GM18508 (cell line): Measurements from ENCODE around the gene FRAS1.
"Not testable (repeated sequence)": the region's sequence is repeated elsewhere in the genome, so short reads cannot be mapped to it uniquely, and the experiment has no call there.

Source experiments
- ATAC-seq: cut with Tn5 transposase; IDR thresholded peaks from one replicate; pipeline ENCODE4 v1.9.1; 2021; ENCODE audit warnings: moderate number of reproducible peaks; ENCODE audit not compliant: insufficient read depth, unreplicated experiment

FRAS1 gene

DNA sequence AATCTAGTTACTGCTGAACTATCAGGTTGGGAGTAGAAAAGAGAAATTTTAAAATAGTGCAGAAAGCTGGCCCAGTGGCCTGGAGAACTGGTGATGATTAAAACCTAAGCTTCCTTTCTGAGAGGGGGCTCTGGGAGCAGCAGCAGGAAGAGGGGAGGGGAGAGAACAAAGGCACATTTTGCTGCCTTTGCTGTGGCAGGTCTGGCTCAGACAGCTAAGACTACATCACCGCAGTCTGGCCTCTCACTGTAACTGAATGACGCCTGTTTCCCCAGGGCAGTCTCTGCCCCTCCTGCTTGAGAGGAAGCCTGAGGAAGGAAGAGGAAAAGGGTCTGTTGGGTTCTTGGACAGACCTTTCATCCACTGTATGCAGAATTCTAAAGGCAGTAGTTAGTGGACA is 148.5 kb downstream of the FRAS1 start:
- no peak for ATAC-seq

DNA sequence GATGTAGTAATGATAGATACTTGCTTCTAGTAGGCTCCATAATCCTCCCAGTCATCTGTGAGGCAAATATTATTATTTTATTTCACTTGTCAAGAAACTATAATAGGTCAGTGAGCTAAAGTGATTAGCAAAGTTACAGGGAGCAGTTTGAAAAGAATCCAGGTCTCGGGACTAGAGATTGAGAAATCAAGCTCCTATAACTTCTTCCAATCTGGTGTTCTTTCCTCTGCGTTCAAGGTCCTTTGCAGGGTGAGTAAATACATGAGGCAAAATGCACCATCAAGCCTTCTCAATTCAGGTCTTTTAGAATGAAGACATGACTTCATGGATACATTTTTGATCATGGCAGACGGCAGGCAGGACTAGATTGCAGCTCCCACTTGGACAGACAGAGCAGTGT is 150.4 kb downstream of the FRAS1 start:
- no peak for ATAC-seq

DNA sequence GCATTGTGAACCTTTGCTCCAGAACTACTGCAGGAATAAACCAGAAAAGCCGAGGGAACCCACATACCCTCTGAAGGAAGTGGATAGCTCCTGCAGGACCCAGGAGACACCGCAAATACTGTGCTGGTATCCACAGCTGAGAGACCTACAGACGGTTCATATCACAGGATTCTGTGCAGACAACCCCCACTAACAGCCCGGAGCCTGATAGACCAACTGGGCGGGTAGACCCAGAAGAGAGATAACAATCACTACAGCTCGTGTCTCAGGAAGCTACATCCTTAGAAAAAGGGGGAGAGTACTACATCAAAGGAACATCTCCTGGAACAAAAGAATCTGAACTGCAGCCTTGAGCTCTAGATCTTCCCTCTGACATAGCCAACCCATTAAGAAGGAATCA is 150.8 kb downstream of the FRAS1 start:
- ATAC-seq = no peak

DNA sequence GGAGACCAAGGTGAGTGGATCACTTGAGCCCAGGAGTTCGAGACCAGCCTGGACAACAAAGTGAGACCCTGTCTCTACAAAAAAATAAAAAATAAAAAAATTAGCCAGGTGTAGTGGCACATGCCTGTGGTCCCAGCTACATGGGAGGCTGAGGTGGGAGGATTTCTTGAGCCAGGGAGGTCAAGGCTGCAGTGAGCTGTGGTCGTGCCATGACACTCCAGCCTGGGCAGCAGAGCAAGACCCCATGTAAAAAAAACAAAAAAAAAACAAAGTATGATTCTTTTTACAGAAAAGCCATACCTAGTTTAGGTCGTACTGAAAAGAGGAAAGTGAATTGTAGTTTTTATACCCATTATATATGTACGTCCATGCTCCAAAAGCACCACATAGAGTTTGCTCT is 151.8 kb downstream of the FRAS1 start:
- not testable (repeated sequence) for ATAC-seq

DNA sequence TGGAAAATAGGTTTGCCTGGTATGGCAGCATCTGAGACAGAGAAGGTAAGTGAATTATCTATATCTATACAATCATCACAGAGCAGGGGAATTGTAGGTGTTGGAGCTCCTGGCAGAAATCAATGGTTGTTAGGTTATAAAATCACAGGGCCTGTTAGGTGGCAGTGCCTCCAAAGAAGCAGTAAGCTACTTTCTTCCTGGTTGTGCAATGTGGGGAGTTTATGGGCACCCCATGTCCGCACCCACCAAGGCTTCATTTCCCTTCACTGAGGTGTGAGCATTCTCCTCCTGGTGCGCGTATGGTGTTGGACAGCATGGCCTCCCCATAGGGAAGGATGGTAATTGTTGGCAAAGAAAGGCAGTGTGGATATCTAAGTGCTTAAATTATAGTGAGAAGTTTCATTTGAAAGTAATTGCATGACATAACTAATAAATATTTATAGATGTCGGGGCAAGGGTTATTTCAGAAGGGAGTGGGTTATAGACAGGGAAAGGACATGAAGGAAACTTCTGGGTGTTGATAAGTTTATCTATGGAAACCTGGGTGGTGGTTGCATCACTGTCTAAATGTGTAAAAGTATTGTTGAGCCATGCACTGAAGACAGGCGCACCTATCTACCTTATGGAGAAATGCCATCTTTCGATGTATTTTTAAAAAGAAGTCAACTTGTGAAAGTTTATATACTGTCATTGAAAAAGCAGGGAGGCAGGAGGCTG is 153.7 kb downstream of the FRAS1 start:
- ATAC-seq = no peak

DNA sequence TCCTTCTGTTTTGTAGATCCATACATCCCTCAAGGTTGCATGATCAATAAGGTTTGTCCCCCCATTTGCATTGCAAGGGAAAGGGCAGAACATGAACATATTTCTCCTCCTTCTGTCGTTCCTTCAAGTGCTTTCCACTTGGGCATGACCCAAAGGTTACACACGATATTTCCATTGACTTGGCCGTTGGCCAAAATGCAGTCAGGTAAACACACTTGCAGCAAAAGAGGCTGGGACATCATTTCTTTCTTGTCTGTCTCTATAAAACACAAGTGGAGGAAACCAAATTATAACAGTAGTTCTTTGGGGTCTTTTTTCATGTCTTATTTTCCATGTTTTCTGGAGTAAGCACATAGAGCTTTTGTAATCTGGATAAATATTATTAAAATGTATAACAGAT is 156.1 kb downstream of the FRAS1 start:
- no peak for ATAC-seq

DNA sequence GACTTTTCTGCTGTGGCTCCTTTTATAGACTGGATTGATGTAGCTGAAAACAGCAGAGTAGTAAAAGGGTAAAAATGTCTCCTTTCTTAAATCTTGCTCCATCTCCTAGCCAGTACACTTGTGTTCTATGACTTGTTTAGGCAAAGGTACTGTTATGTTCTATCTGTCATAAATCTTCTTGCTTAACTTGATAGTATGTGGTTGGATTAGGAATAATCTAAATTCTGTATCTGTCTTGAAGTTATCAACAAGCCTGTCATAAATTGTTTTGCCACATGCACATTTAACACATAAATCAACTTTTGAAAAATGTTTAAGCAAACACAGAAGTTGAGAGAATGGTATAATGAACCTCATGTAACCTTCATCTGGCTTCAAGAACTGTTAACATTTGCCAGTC is 157.0 kb downstream of the FRAS1 start:
- no peak for ATAC-seq

DNA sequence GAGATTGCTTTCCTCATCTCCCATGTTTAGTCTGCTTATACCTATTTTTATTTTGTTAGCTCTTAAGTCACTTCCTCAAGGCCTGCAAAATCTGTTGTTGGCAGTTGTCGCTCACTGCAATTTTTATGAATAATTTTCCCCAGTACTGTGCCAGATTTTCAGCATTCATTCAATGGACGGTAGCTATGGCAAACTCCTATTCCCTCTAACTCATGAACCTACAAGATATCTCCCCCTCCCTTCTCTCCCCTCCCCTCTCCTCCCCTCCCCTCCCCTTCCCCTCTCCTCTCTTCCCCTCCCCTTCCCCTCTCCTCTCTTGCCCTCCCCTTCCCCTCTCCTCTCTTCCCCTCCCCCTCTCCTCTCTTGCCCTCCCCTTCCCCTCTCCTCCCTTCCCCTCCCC is 160.4 kb downstream of the FRAS1 start:
- no peak for ATAC-seq

DNA sequence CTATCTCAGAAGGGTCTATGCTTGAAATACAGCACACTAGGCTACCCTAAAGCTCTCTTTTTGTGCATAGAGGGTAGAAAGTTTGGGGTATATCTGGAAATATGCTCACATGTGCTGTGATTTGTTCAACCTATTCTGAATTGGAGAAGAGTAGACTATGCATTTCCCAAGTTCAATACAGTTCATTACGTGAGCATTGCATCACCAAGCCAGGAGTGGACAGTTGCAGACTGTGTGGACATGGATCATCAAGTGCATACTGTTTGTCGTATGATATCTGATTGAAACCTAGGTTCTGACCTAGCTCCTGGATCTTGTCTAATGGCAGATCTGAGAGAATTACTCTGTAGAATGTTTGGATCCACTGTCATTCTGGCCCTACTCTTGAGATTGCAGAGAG is 161.1 kb downstream of the FRAS1 start:
- no peak for ATAC-seq

DNA sequence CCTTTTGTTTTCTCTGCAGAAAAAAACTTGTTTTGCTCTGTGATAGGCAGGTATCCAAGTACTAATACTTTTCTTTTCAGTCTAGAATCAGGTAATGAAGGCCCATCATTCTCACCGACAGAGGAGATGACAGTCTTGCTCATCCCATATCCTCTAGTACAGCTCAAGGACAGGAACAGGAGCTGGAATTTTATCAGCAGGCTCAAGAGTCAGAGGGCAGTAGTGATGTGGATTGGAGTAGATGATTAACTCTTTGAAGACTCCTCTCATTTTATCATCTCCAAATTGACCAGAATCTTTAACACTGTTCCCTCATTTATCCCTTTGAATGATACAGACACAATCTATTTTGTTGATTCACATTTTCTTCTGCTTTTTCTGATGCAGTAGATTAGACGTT is 162.7 kb downstream of the FRAS1 start:
- ATAC-seq = no peak

DNA sequence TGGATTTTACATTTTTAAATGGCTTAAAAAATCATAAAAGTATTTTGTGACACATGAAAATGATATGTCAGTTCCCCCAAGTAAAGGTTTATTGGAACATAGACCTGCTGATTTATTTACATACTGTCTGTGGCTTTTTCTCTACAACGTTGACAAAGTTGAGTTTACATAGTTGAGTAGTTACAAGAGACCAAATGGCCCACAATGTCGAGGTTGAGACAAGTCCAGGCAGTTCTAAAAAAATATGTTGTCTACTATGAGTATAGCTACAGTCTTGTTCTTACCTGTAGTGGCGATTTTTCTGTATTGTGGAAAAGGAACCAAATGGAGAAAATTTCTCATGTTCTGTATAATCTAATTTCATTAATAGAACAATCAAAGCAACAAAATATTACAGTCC is 163.2 kb downstream of the FRAS1 start:
- no peak for ATAC-seq

DNA sequence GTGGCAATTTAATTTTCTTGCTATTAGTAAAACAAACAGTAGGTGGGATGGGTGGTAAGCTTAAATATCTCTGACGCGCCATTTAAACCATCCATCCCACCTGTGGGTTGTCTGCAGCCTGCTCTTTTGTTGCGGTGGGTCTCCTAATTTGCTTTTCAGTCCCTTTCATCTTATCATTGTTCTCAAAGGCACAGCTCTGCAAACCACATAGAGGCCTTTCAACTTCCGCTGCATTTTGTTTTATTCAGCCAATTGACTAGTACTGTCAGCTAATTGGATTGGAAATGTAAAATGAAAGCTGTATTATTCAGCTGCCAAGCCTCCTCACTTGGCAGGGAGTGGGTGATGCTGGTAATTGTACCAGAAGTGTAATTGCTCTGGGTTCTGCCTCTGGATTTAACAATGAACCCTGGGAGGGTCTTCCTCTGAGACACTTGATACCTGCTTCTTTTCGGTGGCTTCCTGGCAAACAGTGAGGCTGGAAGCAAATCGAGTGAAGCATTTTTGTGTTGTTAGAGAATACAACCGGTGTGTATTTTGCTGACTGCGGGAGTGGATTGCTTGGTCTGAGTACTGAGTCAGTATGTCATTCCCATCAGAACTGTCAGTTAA is 165.6 kb downstream of the FRAS1 start:
- no peak for ATAC-seq

DNA sequence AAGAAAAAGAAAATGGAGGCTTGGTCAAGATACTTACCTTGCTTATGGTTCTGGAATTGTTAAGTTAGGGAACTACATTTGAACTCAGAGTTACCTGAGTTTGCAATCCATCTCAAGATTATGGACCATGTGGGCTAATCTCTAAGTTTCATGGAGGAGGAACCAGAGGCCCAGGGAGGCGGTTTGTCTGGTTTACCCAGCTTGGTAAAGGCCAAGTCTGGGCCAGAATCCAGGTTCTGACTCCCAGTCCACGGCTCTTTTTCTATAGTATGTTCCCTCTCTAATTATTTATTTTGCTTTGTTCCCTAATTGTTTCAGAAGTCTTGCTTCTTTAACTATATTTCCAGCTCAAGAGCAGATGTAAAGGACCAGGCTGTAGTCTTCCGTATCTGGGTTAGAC is 168.1 kb downstream of the FRAS1 start:
- no peak for ATAC-seq

DNA sequence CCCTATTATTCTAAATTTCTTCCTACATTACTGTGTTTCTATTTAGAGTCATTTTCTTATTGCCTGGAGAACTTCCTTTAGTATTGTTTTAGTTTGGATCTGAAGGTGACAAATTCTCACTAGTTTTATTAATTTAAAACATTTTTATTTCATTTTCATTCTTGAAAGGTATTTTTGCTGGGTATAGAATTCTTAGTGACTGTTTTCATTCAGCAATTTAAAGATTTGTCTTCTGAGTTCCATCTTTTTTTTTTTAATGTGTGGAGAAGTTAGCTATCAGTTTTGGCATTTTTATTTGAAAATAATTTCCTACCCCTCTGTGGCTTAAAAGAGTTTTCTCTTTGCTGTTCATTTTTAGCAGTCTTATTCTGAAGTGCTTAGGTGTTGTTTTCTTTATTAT is 169.2 kb downstream of the FRAS1 start:
- ATAC-seq = no peak

DNA sequence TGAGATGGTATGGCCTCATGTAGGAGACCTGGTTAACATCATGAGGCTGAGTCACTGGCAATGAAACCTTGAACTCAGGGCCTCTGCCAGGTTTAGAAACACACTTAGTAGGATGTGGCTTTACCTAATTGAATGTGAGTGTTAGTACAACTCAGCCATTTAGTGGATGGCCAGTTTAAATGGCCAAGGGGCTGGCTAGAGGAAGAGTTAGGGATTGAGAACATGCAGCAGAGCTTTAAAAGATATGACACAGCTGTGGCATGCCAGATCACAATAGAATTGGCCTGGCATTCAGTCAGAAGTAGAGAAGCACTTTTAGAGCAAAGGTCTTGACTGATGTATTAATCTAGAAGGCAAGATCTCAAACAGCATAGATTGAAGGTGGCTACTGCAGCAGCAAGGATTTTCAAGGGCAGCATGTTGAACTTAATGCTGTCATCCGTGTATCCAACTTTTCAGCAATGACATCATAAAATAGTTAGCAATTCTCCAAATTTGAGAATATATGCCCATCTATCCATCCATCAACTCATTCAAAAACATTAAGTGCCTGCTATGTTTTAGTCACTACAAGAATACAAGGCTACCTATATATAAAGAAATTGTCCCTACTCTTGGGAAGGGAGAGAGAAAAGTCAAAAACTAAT is 170.4 kb downstream of the FRAS1 start:
- no peak for ATAC-seq

DNA sequence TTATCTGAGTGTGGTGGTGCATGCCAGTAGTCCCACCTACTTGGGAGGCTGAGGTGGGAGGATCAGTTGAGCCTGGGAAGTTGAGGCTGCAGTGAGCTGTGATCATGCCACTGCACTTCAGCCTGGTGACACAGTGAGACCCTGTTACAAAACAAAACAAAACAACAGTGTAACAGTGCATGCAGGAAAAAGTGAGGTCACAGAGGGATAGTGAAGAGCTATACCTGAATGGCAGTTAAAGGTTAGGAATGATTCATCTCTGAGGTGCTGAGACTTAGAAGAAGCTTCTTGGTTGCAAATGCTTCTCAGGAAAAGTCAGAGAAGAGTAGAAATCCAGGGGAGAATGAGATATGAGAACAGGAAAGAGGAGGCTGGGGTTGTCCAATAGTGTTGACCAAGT is 178.7 kb downstream of the FRAS1 start:
- no peak for ATAC-seq

DNA sequence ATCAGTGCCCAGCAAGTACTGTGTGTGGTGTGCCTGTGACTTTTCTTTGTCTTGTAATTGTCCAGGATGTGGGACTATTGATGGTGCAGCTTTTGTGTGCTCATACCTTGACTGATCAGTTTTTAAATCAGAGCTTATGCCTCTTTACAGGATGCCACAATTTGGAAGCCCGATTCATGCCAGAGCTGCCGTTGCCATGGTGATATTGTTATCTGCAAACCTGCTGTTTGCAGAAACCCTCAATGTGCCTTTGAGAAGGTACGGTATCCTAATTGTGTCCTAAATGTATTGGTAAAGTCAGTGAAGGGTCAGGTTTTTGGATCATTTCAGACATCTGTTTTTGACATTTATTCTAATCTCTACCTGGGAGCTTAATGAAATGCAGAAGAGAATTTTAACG is 180.2 kb downstream of the FRAS1 start:
- ATAC-seq = no peak

DNA sequence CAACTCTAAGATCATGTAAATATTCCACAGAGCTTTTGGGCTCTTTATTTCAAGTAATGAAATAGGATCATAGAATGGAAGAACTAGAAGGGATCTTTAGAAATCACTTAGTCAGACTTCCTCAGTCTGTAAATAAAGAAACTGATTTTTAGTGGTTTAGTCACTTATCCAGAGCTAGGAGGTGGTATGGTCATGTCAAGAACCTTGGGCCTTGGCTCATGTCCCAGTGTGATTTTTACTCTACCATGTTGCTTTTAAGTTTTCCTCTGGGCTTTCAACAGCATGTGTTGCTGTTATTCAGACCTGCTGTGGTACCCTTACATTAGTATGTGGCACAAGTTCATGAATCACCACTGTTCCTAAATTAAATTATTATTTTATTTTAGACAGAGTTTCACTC is 184.9 kb downstream of the FRAS1 start:
- ATAC-seq = no peak

DNA sequence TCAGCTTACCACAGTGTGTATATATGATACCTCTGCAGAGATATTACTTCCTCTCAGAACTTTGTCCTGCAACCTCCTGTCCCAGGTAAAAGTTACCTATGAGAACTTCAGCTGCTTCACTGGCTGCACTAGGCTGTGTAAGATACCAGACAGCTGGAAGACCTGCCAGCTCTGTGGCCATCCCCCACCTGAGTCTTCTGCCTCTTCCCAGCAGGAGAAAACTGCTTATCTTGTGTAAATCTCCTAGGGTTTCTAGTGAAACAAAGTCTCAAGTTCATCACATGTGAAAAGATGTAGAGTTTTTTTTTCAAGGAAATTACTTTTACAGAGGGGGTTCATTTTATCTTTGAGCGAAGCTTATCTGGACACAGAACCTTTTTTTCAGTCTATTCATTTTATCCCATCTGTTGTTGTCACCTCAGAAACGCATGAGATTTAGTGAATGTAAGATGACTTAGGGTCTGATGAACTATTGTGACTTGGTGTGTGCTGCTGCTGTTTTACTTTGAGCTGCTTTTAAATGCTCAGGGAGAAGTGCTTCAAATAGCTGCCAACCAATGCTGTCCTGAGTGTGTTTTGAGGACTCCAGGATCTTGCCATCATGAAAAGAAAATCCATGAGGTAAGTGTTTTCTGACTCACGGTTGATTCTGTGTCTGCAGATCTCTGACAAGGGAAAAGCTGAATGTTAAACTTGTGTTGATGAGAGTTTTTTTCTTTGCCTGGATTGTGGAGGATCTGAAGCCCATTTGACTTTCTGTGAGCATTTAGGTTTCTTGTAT is 187.8 kb downstream of the FRAS1 start:
- no peak for ATAC-seq

DNA sequence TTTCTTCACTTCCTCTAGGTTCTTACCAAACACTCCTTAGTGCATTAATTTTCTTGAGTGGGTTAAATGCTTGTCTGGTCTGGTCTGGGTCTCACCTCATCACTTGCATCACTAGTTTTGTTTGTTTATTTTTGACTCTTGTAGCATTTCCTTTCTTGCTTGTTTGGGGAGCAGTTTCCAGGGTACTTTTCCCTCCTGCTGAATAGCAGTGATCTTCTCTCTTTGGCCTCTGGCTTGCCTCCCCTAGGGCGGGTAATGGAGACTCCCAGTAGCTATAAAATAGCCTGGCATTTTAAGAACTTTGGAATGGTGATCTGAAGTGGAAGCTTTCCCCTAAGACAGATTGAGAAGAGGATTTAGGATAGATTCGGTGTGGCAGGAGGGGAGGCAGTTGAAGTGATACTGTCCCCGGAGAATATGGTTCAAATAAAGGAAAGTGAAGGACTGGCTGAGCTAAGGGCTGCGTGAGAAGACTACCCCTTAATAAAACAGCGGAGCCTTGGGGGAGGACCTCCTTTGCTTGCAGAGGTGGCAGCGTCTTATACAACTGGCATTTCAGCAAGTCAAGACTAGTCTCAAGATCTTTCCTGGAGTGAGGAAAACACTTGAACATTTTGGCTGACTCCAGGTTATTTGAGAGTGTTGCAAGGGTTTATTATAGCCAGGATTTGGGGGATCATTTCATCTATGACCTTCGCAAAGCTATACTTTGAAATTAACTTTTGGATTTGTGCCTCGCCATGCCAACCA is 190.6 kb downstream of the FRAS1 start:
- no peak for ATAC-seq
